ENCODE data around the gene RAB36.

RAB36 gene

DNA sequence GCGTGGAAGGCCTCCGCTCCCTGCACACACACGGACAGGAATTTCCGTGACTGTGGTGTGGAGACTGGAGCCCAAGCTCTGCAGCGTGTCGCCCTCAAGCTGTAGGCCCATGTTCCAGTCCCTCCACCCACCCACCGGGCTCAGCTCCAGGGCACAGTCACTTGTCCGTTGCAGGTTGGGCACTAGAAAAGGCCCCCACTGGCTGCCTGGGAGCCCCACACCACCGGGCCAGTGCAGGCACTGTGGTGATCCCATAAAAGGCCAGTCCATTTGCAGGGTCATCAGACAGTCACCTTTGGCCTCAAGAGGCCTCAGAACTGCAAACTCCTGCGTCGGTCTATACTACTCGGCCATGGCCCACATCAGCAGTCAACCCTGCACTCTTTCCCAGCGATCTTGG lies 16.3 kb downstream of the RAB36 start:
- Histone ChIP-seq H3K4me3 (ENCODE audit: low read length) (no peak overlapping the region), H2AFZ (ENCODE audit: low read length) (no peak overlapping the region), H3K4me2 (ENCODE audit: low read depth, low read length) (no peak overlapping the region), H3K27ac (ENCODE audit: low read length) (no peak overlapping the region), H3K79me2 (ENCODE audit: low read length) (peaks cover 39% of the 10 kb centered on the region), H4K20me1 (ENCODE audit: insufficient read depth, low read length) (no peaks in the 10 kb centered on the region), H3K36me3 (replicated peaks; ENCODE audit: insufficient read depth, low read length) (peaks cover 7% of the 10 kb centered on the region; the same call in 1 of the 2 replicates), H3K9ac (ENCODE audit: low read length) (no peak overlapping the region), H3K4me1 (ENCODE audit: low read length) (peaks cover 11% of the 10 kb centered on the region), H3K9me2 (replicated peaks; ENCODE audit: insufficient read depth, low read length) (no peaks in the 10 kb centered on the region), H3F3A (ENCODE audit: insufficient read depth, low read length) (peaks cover 25% of the 10 kb centered on the region), H3K9me3 (replicated peaks; ENCODE audit: insufficient read depth, low read length) (no peaks in the 10 kb centered on the region), H3K27me3 (replicated peaks; ENCODE audit: insufficient read depth, low read length) (no peaks in the 10 kb centered on the region)
- no peak for TF ChIP-seq EZH2 (optimal IDR thresholded peaks at IDR 0.05; ENCODE audit: low read depth, low read length)
- TF ChIP-seq, protein P1, sequence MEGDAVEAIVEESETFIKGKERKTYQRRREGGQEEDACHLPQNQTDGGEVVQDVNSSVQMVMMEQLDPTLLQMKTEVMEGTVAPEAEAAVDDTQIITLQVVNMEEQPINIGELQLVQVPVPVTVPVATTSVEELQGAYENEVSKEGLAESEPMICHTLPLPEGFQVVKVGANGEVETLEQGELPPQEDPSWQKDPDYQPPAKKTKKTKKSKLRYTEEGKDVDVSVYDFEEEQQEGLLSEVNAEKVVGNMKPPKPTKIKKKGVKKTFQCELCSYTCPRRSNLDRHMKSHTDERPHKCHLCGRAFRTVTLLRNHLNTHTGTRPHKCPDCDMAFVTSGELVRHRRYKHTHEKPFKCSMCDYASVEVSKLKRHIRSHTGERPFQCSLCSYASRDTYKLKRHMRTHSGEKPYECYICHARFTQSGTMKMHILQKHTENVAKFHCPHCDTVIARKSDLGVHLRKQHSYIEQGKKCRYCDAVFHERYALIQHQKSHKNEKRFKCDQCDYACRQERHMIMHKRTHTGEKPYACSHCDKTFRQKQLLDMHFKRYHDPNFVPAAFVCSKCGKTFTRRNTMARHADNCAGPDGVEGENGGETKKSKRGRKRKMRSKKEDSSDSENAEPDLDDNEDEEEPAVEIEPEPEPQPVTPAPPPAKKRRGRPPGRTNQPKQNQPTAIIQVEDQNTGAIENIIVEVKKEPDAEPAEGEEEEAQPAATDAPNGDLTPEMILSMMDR (IDR thresholded peaks at IDR 0.05; ENCODE audit: low read length): no peak
- TF ChIP-seq EZH2phosphoT487 (IDR thresholded peaks at IDR 0.05; ENCODE audit: low read length): no peak
- DNase-seq: no peak

DNA sequence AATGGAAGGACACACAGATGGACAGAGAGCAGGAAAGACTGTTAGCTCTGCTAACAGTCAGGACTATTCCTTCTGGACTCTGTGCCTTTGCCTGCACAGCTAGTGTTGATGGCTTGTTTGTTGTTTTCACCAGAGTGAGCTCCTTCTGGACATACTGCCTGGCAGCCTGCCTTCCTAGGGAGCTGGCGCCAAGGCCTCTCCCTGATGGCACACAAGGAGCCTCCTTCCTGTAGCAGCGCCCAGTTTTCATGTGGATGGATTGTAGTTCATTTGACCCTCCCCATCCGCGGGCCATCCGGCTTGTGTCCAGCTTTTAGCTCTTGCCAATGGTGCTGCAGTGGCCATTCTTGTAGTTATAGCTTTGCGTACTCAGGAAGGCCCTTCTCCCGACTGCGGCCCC lies 18.4 kb downstream of the RAB36 start:
- TF ChIP-seq EZH2phosphoT487 (IDR thresholded peaks at IDR 0.05; ENCODE audit: low read length): no peak
- TF ChIP-seq EZH2 (optimal IDR thresholded peaks at IDR 0.05; ENCODE audit: low read depth, low read length): no peak
- TF ChIP-seq, protein P1 (IDR thresholded peaks at IDR 0.05; ENCODE audit: low read length): no peak
- Histone ChIP-seq H3K79me2 (ENCODE audit: low read length) (peaks cover 25% of the 10 kb centered on the region), H3K27me3 (replicated peaks; ENCODE audit: insufficient read depth, low read length) (no peaks in the 10 kb centered on the region), H2AFZ (ENCODE audit: low read length) (no peak overlapping the region), H3K36me3 (replicated peaks; ENCODE audit: insufficient read depth, low read length) (peaks cover 7% of the 10 kb centered on the region; the same call in 1 of the 2 replicates), H3K9ac (ENCODE audit: low read length) (no peak overlapping the region), H3K4me2 (ENCODE audit: low read depth, low read length) (no peak overlapping the region), H4K20me1 (ENCODE audit: insufficient read depth, low read length) (no peaks in the 10 kb centered on the region), H3F3A (ENCODE audit: insufficient read depth, low read length) (0 out of 2 replicates have a peak, but pooled peaks cover 15% of the 10 kb centered on the region), H3K27ac (ENCODE audit: low read length) (no peak overlapping the region), H3K9me2 (replicated peaks; ENCODE audit: insufficient read depth, low read length) (no peaks in the 10 kb centered on the region), H3K4me1 (ENCODE audit: low read length) (peaks cover 7% of the 10 kb centered on the region), H3K9me3 (replicated peaks; ENCODE audit: insufficient read depth, low read length) (no peaks in the 10 kb centered on the region), H3K4me3 (ENCODE audit: low read length) (no peak overlapping the region)
- DNase-seq: no peak

DNA sequence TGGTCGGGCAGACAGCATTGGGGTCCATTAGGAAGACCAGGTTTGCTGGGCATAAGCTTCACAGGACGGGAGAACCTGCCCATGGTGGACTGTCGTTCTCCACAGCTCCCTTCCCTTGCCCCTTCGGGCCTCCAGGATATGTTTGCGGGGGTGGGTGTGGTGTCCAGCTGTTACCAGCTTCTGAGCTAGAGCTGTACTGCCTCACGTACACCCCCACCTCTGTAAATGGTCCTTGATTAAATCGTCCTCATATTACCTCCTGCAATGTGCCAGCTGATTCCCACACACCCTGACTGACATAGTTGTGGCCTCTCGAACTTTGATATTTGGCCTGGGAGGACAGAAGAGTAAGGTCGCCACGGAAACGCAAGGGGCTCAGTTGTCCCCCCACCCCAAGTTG lies 18.8 kb downstream of the RAB36 start:
- H3K9me3 ChIP-seq (replicated peaks; ENCODE audit: insufficient read depth, low read length): no peaks in the 10 kb centered on the region
- H3F3A ChIP-seq (ENCODE audit: insufficient read depth, low read length): 0 out of 2 replicates have a peak, but pooled peaks cover 15% of the 10 kb centered on the region
- peaks cover 21% of the 10 kb centered on the region for H3K79me2 ChIP-seq (ENCODE audit: low read length)
- H3K9me2 ChIP-seq (replicated peaks; ENCODE audit: insufficient read depth, low read length): no peaks in the 10 kb centered on the region
- peaks cover 7% of the 10 kb centered on the region; the same call in 1 of the 2 replicates for H3K36me3 ChIP-seq (replicated peaks; ENCODE audit: insufficient read depth, low read length)
- no peak for DNase-seq
- H3K27ac ChIP-seq (ENCODE audit: low read length): no peak overlapping the region
- no peak for TF ChIP-seq EZH2phosphoT487 (IDR thresholded peaks at IDR 0.05; ENCODE audit: low read length)
- TF ChIP-seq, protein P1 (IDR thresholded peaks at IDR 0.05; ENCODE audit: low read length): no peak
- TF ChIP-seq EZH2 (optimal IDR thresholded peaks at IDR 0.05; ENCODE audit: low read depth, low read length): no peak
- H3K27me3 ChIP-seq (replicated peaks; ENCODE audit: insufficient read depth, low read length): no peaks in the 10 kb centered on the region
- no peak overlapping the region for H3K4me3 ChIP-seq (ENCODE audit: low read length)
- H3K4me2 ChIP-seq (ENCODE audit: low read depth, low read length): no peak overlapping the region
- H3K4me1 ChIP-seq (ENCODE audit: low read length): peaks cover 3% of the 10 kb centered on the region
- H2AFZ ChIP-seq (ENCODE audit: low read length): no peak overlapping the region
- no peak overlapping the region for H3K9ac ChIP-seq (ENCODE audit: low read length)
- no peaks in the 10 kb centered on the region for H4K20me1 ChIP-seq (ENCODE audit: insufficient read depth, low read length)
